GF-D8 (cell line): ENCODE results near the gene C12orf42.
"Not testable (repeated sequence)": the region's sequence is repeated elsewhere in the genome, so short reads cannot be mapped to it uniquely, and the experiment has no call there.

Experiments
- DNase-seq: peaks from one replicate; lab custom pipeline; 2025; lab: John Stamatoyannopoulos, UW

Gene C12orf42

GRCh38 chr12:103424849-103425586, 70.8 kb downstream of the C12orf42 start:
- DNase-seq: not testable (repeated sequence)

GRCh38 chr12:103423516-103423910, 72.3 kb downstream of the C12orf42 start:
- no peak for DNase-seq

GRCh38 chr12:103422746-103423515, 72.8 kb downstream of the C12orf42 start:
- DNase-seq: no peak

DNA sequence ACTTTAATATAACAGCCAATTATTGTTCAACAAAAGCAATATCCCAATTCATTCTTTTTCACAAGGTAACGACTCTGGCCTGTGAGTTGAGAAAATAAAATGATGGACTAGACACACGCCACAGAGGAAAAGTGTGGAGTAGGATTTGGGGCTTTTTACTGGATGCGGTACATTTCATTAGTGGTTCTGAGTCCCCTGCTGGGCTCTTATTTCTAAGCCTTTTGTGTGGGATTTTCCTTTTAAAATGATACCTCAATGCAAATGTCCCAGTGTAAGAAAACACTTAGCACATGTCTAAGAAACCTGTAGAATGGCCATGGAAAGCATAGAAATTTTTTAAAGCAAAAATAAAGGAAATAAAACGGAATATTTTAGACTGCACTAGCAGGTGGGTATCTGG, 73.4 kb downstream of the C12orf42 start:
- DNase-seq: no peak

DNA sequence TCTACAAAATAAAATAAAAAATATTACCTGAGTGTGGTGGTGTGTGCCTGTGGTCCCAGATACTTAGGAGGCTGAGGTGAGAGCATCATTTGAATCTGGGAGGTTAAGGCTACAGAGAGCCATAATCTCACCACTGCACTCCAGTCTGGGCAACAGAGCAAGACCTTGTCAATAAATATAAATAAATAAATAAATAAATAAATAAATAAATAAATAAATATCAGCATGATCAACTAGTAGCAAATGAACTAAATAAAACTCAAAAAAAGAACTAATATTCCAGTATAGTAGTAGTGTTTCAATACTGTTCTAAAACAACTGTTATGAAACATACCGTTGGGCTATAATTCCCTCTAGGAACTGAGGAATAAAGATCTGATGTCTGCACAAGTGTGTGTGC, 74.4 kb downstream of the C12orf42 start:
- DNase-seq: no peak

GRCh38 chr12:103415681-103416080, 80.1 kb downstream of the C12orf42 start:
- DNase-seq: no peak

- no peak for DNase-seq
These were observed 94.3 kb downstream of the C12orf42 start for GRCh38 chr12:103401421-103401820.

DNA sequence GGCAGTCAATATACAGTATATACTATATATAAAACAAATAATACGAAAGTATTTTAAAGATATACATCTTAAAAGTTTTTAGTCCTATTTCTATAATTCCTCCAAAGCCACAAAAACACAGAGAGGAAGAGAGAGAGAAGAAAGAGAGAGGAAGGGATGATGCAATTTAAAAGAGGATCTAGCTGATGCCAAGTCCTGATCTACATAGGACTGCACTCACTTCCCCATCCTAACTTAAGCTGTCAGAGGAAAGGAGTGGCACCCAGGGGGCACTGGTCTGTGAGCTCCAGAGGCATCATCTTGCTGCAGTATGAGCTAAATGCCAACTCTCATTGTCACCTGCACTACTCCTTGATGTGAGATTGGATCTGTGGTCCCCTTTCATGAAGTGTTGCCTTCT, 95.8 kb downstream of the C12orf42 start:
- peak; percentile 39 for DNase-seq

DNA sequence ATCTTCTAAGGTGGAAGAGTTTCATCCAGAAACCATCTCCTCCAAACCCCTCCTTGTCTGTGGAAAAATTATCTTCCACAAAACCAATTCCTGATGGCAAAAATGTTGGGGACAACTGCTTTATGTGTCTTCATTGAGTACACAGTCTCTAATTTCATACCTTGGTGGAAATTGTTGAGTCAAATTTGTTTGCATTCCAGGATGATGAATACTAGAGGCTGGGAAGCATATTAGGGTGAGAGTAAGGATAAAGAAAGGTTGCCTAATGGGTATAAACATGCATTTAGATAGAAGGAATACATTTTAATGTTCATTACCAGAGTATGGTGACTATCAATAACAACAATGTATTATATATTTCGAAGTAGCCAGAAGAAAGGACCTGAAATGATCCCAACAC, 98.2 kb downstream of the C12orf42 start:
- DNase-seq: no peak

DNA sequence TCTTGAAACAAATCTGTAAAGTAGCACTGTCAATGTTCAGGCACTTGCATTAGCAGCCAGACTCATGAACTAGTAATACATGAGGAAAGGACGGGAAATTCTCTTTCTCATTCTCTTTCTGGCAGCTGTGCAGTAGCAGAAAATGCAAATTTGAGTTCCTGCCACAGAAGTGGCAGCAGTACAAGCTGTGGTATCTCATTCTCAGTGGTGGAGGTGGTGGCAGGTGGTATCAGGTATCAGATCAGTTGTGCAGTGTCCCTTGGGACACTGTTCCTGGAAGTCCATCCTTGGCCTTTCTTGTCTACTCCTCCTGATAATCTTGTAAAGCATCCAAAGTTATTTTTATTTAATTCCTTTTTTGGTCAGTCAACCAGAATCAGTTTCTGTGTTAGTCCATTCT, 103.0 kb downstream of the C12orf42 start:
- no peak for DNase-seq

DNA sequence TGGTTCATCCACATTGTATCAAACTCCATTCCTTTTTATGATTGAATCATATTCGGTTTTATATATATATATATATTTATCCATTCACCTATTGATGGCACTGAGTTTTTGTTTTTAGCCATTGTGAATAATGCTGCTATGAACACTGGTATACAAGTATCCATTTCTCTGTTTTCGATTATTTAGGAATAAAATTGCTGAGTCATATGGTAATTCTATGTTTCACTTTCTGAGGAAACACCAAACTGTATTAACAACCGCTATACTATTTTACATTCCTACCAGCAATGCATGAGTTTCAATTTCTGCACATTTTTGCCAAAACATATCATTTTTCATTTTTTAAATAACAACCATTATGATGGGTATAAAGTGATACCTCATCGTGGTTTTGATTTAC, 104.7 kb downstream of the C12orf42 start:
- no peak for DNase-seq

GRCh38 chr12:103387385-103387784, 108.4 kb downstream of the C12orf42 start:
- no peak for DNase-seq

- no peak for DNase-seq
These were observed 109.3 kb downstream of the C12orf42 start for GRCh38 chr12:103386451-103386850.

GRCh38 chr12:103382736-103383346, 112.9 kb downstream of the C12orf42 start:
- no peak for DNase-seq

- DNase-seq: no peak
These were observed 113.6 kb downstream of the C12orf42 start for GRCh38 chr12:103382119-103382518.

- no peak for DNase-seq
These were observed 116.1 kb downstream of the C12orf42 start for GRCh38 chr12:103379670-103380069.

GRCh38 chr12:103373088-103373523, 122.7 kb downstream of the C12orf42 start:
- DNase-seq: no peak

DNA sequence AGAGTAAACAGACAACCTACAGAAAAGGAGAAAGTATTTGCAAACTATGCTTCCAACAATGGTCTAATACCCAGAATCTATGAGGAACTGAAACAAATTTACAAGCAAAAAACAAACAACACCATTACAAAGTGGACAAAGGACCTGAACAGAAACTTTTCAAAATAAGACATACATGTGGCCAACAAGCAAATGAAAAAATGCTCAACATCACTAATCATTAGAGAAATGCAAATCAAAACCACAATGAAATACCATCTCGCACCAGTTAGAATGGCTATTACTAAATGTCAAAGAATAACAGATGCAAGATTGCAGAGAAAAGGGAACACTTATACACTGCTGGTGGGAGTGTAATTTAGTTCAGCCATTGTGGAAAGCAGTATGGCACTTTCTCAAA, 125.8 kb downstream of the C12orf42 start:
- DNase-seq: no peak

DNA sequence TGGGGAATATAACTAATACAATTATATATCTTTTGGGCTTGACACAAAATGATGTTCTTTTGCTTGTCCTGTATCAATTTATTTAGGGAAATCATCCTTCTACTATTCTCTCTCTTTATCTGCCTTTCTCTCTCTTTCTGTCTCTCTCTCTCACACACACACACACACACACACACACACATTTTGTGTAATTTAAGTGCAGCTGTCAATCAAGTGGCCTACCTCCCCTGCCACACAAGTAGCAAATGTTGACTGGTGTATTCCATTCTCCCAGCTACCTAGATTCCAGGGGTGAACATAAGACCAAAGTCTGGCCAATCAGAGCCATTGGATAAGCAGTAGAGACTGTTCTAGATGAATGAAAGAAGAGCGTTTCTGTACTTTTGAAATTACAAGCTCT, 127.6 kb downstream of the C12orf42 start:
- DNase-seq: no peak

DNA sequence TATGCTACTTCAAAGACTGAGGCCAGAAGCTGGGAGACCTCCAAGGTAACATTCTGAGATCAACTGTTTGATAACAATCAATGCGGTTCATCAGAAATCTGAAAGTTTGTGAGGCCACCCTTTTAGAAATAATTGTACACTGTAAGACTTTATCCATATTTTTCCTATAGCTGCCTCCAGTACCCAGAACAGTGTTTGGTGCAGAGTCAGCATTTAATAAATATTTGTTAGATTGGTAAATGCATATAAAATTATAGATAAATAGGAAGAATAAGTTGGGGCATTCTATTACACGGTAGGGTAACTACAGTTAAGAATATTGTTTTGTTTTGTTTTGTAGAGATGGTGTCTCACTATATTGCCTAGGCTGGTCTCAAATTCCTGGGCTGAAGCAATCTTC, 141.4 kb downstream of the C12orf42 start:
- DNase-seq: no peak

DNA sequence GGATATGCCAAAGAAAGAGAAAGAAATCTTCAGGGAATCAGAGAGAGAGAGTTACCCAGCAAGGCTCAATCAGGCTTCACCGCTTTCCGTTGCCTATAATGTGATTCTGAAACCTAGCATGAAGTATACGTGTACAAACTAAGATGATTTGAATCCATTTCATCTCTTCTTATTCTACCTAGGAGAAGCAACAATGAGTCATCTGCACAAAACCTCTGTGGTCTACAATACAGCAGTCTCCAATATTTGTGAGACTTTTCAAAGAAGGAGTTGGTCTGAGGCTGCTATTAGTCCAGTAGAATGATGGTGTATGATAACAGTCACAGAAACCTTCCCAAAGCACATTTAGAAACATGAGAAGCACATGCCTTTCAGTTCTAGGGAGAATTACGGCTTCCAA, 141.9 kb downstream of the C12orf42 start:
- no peak for DNase-seq

DNA sequence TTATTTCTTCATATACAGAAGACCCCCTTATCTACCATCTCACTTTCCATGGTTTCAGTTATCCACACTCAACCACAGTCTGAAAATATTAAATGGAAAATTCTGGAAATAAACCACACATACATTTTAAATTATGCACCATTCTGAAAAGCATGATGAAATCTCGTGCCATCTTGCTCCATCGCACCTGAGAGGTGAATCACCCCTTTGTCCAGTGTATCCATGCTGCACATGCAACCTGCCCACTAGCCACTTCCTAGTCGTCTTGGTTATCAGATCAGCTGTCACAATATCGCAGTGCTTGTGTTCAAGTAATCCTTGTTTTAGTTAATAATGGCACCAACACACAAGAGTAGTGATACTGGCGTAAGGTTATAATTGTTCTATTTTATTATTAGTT, 145.7 kb downstream of the C12orf42 start:
- no peak for DNase-seq

DNA sequence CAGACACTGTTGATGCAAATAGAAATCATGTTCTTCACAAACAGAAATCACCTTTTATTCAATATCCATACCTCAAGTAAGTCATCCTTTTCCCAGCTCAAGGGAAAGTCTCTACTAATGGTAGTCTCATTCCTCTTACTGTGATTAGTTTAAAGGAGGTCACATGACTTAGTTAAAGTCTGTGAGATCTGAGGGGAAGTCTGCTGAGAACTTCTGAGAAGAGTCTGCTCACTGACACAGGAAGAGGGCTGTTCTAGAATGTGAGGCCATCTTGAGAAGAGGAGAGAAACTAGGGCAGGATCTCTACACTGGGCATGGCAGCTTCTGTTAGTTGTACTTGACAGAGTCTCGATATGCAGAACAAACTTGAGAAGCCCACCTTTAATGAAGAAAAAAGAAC, 146.8 kb downstream of the C12orf42 start:
- no peak for DNase-seq
